HG02763 (cell line): ENCODE results near the gene ATF5.

Experiments
- ATAC-seq: cut with Tn5 transposase; IDR thresholded peaks from one replicate; pipeline ENCODE4 v1.9.1; 2021; ENCODE audit warnings: mild to moderate bottlenecking, moderate library complexity; ENCODE audit not compliant: unreplicated experiment

Gene ATF5

GRCh38 chr19:49894011-49894664 is 34.9 kb upstream of the ATF5 start:
- ATAC-seq = no peak

- ATAC-seq = no peak
These were observed 34.0 kb upstream of the ATF5 start for GRCh38 chr19:49894879-49895565.

GRCh38 chr19:49895566-49896297 is 33.3 kb upstream of the ATF5 start:
- no peak for ATAC-seq

GRCh38 chr19:49896863-49897621 is 32.0 kb upstream of the ATF5 start, which contains the start of gene IL4I1:
Gene IL4I1, minus strand, starts transcription at chr19:49896887. Its CDS starts 727 bp downstream, at chr19:49896160.
- peak; percentile 42 for ATAC-seq

- ATAC-seq = no peak
These were observed 24.9 kb upstream of the ATF5 start for GRCh38 chr19:49904136-49904535.

- no peak for ATAC-seq
These were observed 22.0 kb upstream of the ATF5 start for GRCh38 chr19:49906879-49907564.

GRCh38 chr19:49907745-49908446 is 21.1 kb upstream of the ATF5 start:
- ATAC-seq = no peak

GRCh38 chr19:49908480-49909420 is 20.3 kb upstream of the ATF5 start:
- ATAC-seq = no peak

- ATAC-seq = no peak
These were observed 18.8 kb upstream of the ATF5 start for GRCh38 chr19:49910179-49910578.

- no peak for ATAC-seq
These were observed 17.4 kb upstream of the ATF5 start for GRCh38 chr19:49911381-49912145.

GRCh38 chr19:49912965-49913685 is 15.9 kb upstream of the ATF5 start:
- ATAC-seq = no peak

GRCh38 chr19:49913720-49914119 is 15.3 kb upstream of the ATF5 start:
- no peak for ATAC-seq

- no peak for ATAC-seq
These were observed 13.7 kb upstream of the ATF5 start for GRCh38 chr19:49915271-49915670.

- ATAC-seq = no peak
These were observed 11.9 kb upstream of the ATF5 start for GRCh38 chr19:49916839-49917733.

GRCh38 chr19:49918089-49918488 is 10.9 kb upstream of the ATF5 start:
- ATAC-seq = no peak

GRCh38 chr19:49920624-49921363 is 8.2 kb upstream of the ATF5 start:
- ATAC-seq = no peak
